ENCODE data around the gene CHD6. TPM values are rescaled to one million over a fixed set of nuclear protein-coding genes. Genes with fewer than 3 reads are reported as not detected.

The CHD6 gene
- total and polyA plus RNA-seq, 2 of the 13 experiments (the other 11 are each of a cell fraction or from before 2014, with no cell fraction given), result 14.4 to 52.0 TPM

GRCh38 chr20:41395667-41396664 is 222.2 kb downstream of the CHD6 start (continued):
- TF ChIP-seq JUND (CRISPR knock-in tag; IDR thresholded peaks at IDR 0.05), result no peak
- no peak for TF ChIP-seq HOMEZ (CRISPR knock-in tag; IDR thresholded peaks at IDR 0.05; ENCODE audit: low read depth)
- no peak for TF ChIP-seq FIP1L1 (IDR thresholded peaks at IDR 0.05; ENCODE audit: borderline replicate concordance, insufficient read depth, low read depth, low read length)
- TF ChIP-seq ARNTL (CRISPR knock-in tag; IDR thresholded peaks at IDR 0.05), result no peak
- peak; percentile 47 to 59; a peak in 1 of 4 replicates for TF ChIP-seq HMGXB4 (CRISPR knock-in tag; IDR thresholded peaks at IDR 0.05; ENCODE audit: borderline replicate concordance in 1 of 2, low read depth in 1 of 2)
- no peak for TF ChIP-seq PHF20 (CRISPR knock-in tag; IDR thresholded peaks at IDR 0.05)
- TF ChIP-seq ZNF20 (CRISPR knock-in tag; IDR thresholded peaks at IDR 0.05), result no peak
- no peak for TF ChIP-seq ZNF790 (CRISPR knock-in tag; IDR thresholded peaks at IDR 0.05; ENCODE audit: borderline replicate concordance)
- TF ChIP-seq ESRRA (CRISPR knock-in tag; IDR thresholded peaks at IDR 0.05; ENCODE audit: low read depth), result no peak
- 0 out of 2 replicates have a peak, but pooled peaks have one; percentile 29 for TF ChIP-seq SP4 (CRISPR knock-in tag; IDR thresholded peaks at IDR 0.05)
- no peak for TF ChIP-seq AGO1 (IDR thresholded peaks at IDR 0.05; ENCODE audit: low read depth, low read length, poor library complexity, severe bottlenecking)
- TF ChIP-seq FUBP1 (CRISPR knock-in tag; IDR thresholded peaks at IDR 0.05; ENCODE audit: borderline replicate concordance), result no peak
- 0 out of 2 replicates have a peak, but pooled peaks have one; percentile 55 for TF ChIP-seq EED (CRISPR knock-in tag; IDR thresholded peaks at IDR 0.05)
- TF ChIP-seq HOXD1 (CRISPR knock-in tag; IDR thresholded peaks at IDR 0.05), result no peak
- TF ChIP-seq ZBTB26 (CRISPR knock-in tag; IDR thresholded peaks at IDR 0.05; ENCODE audit: borderline replicate concordance), result 0 out of 2 replicates have a peak, but pooled peaks have one; percentile 18
- TF ChIP-seq TOE1 (CRISPR knock-in tag; IDR thresholded peaks at IDR 0.05), result no peak
- TF ChIP-seq SMARCC2 (IDR thresholded peaks at IDR 0.05), result no peak
- no peak; the same call in 1 of the 2 replicates for TF ChIP-seq MEIS2 (CRISPR knock-in tag; IDR thresholded peaks at IDR 0.05)
- TF ChIP-seq ZNF292 (CRISPR knock-in tag; IDR thresholded peaks at IDR 0.05; ENCODE audit: borderline replicate concordance, low read depth), result peak; percentile 98
- TF ChIP-seq SALL1 (CRISPR knock-in tag; IDR thresholded peaks at IDR 0.05), result peak; percentile 79

All from HepG2 (cell line).